NB4 (cell line): ENCODE measurements around the gene DPH6.

Experiments
- DNase-seq: peaks from one replicate; pipeline ENCODE4 v3.0.0; 2010; ENCODE audit warnings: low read depth
- H3K4me3 ChIP-seq: one replicate; pipeline ENCODE4 v1.5.1; 2011; ENCODE audit warnings: mild to moderate bottlenecking, low read depth, low read length, moderate library complexity
- MYC ChIP-seq: IDR thresholded peaks from 2 replicates; pipeline ENCODE4 v1.6.1; 2011; ENCODE audit warnings: low read depth, low read length
- POLR2A ChIP-seq: IDR thresholded peaks from 2 replicates; pipeline ENCODE4 v1.6.1; 2011; ENCODE audit warnings: mild to moderate bottlenecking; ENCODE audit not compliant: insufficient read length; ENCODE audit errors: extremely low read depth
- TF ChIP-seq, protein P1 (sequence below): IDR thresholded peaks from one replicate; pipeline ENCODE4 v1.5.1; 2012; ENCODE audit warnings: low read depth, low read length
- TF ChIP-seq, protein P2 (sequence below): IDR thresholded peaks from 2 replicates; pipeline ENCODE4 v1.6.1; 2011; ENCODE audit warnings: low read depth, low read length

DPH6 gene

DNA sequence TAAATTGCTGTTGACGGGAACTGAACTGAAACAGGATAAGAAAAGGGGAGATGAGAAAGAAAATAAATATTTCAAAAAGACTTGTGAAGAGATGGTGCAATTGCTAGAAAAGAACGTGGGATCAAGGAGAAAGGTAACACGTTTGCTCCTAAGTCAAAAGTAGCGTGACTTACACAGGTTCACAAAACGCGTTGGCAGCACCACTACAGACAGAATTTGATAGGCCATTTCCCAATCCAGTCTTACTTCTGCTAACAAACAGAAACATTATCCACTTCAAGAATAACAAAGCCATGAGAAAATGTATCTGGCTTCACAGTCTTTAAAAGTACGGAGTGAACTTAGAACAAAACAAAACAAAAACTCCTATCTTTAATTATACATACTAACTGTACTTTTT is 75.5 kb downstream of the DPH6 start:
- no peak overlapping the region for H3K4me3 ChIP-seq
- no peak for DNase-seq
- TF ChIP-seq MYC (no peak), POLR2A (no peak)
- TF ChIP-seq, protein P1, sequence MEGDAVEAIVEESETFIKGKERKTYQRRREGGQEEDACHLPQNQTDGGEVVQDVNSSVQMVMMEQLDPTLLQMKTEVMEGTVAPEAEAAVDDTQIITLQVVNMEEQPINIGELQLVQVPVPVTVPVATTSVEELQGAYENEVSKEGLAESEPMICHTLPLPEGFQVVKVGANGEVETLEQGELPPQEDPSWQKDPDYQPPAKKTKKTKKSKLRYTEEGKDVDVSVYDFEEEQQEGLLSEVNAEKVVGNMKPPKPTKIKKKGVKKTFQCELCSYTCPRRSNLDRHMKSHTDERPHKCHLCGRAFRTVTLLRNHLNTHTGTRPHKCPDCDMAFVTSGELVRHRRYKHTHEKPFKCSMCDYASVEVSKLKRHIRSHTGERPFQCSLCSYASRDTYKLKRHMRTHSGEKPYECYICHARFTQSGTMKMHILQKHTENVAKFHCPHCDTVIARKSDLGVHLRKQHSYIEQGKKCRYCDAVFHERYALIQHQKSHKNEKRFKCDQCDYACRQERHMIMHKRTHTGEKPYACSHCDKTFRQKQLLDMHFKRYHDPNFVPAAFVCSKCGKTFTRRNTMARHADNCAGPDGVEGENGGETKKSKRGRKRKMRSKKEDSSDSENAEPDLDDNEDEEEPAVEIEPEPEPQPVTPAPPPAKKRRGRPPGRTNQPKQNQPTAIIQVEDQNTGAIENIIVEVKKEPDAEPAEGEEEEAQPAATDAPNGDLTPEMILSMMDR, result no peak
- TF ChIP-seq, protein P2, sequence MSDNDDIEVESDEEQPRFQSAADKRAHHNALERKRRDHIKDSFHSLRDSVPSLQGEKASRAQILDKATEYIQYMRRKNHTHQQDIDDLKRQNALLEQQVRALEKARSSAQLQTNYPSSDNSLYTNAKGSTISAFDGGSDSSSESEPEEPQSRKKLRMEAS, result no peak

DNA sequence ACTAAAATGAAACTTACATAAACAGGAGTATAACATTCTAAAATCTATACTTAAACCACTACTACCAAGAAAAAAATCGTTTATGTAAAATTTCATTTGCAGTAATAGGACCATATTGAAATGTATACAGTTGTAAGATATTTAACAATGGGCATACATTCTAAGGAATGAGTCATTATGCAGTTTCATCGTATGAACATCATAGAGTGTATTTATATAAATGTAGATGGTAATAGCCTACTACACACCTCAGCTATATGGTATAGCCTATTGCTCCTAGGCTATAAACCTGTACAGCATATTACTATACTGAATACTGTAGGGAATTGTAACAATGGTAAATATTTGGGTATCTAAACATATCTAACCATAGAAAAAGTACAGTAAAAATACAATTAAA is 79.5 kb downstream of the DPH6 start:
- no peak overlapping the region for H3K4me3 ChIP-seq
- no peak for TF ChIP-seq MYC
- TF ChIP-seq, protein P1, result no peak
- no peak for TF ChIP-seq POLR2A
- TF ChIP-seq, protein P2, result no peak
- no peak for DNase-seq

DNA sequence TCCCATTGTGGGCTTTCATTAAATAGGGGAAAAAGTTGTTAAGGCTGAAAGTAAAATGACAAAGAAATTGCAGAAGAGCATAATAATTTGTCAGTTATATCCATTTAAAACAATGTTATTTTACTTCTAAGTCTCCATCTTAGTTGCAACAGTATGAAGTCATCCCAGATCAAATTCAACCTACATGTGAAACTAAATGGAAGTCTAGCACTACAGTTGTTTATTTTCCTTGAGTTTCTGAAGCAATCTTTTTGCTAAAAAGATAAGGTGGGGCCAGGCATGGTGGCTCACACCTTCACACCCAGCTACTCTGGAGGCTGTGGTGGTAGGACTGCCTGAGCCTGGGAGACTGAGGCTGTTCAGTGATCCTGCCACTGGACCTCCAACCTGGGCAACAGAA is 80.2 kb downstream of the DPH6 start:
- TF ChIP-seq MYC (no peak), POLR2A (no peak)
- TF ChIP-seq, protein P2, result no peak
- TF ChIP-seq, protein P1, result no peak
- no peak overlapping the region for H3K4me3 ChIP-seq
- DNase-seq, result no peak

DNA sequence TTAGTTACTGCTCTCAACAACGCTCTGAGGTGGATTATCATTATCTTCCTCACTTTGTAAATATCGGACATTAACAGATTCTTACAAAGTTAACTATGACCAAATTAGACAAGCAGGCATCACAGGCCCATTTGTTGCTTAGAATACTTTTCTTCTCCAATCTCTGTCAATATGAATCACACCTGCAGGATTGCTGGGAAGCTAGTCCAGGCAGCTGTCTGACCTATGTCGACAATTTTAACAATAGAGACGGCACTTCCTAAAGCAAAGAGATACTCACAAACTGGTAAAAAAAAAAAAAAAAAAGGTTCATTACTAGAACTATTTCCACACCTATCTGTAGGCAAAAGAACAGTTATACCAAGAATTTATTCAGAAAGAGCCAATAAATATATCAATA is 85.3 kb downstream of the DPH6 start:
- TF ChIP-seq, protein P2, result no peak
- TF ChIP-seq, protein P1, result no peak
- TF ChIP-seq POLR2A, result no peak
- no peak for TF ChIP-seq MYC
- H3K4me3 ChIP-seq, result no peak overlapping the region
- DNase-seq, result no peak

DNA sequence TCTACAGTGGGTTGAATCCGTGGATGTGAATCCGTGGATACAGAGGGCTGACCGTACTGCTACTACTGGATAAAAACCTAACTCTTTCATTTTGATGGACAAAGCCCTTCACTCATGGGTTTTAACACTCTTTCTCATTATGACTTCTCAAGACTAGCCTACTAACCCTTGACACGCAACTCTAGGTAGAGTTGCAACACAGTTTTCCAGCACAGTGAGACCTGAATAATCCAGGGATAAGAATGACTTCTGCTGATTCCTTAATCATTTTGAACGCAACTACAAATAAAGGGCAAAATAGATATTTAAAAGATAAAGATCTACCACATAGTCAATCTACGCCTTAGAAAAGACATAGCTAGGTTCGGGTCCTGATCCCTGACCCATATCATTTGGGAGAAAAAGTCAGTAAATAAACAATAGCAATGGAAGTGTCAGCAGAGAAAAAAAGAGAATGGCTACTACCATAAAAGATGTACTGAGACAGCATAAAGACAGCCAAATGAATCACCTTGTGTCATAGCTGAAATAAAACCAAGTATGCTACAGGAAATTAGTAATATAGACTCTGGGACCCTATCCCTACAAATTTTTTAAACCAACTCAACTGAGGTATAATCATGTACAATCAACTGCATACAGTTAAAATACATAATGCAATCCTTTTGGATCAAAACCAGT is 87.6 kb downstream of the DPH6 start:
- TF ChIP-seq MYC, result no peak
- TF ChIP-seq, protein P1, result no peak
- no peak for TF ChIP-seq POLR2A
- TF ChIP-seq, protein P2, result no peak
- H3K4me3 ChIP-seq, result no peak overlapping the region
- DNase-seq, result no peak
